GM12874 (cell line): ENCODE results near the gene WDR4.

Experiments
- CTCF ChIP-seq: IDR thresholded peaks from 2 replicates; pipeline ENCODE4 v1.5.1; 2011; ENCODE audit warnings: low read depth, mild to moderate bottlenecking, control low read depth, low read length, moderate library complexity; ENCODE audit not compliant: insufficient read depth

Gene WDR4

GRCh38 chr21:42887326-42887725 is 8.0 kb upstream of the WDR4 start:
- no peak for TF ChIP-seq CTCF

GRCh38 chr21:42883921-42884320 is 4.6 kb upstream of the WDR4 start:
- TF ChIP-seq CTCF, result no peak

- TF ChIP-seq CTCF, result no peak
Observed at GRCh38 chr21:42880352-42880751, 1.0 kb upstream of the WDR4 start.

- no peak for TF ChIP-seq CTCF
Observed at GRCh38 chr21:42878678-42878992, 704 bp downstream of the WDR4 start.

- no peak for TF ChIP-seq CTCF
Observed at GRCh38 chr21:42873096-42873495, 6.2 kb downstream of the WDR4 start.

- TF ChIP-seq CTCF, result no peak
Observed at GRCh38 chr21:42868196-42868595, 11.1 kb downstream of the WDR4 start.

GRCh38 chr21:42865776-42866160 is 13.6 kb downstream of the WDR4 start:
- no peak for TF ChIP-seq CTCF
